LHCN-M2 (cell line): ENCODE data around the gene CRAMP1. TPM values are rescaled to one million over a fixed set of nuclear protein-coding genes. Genes with fewer than 3 reads are reported as not detected.

Experiments
- DNase-seq: peaks from one replicate; pipeline ENCODE4 v3.0.0-alpha.2; 2012; ENCODE audit warnings: low read depth
- total RNA-seq: library from RNA; depleted of rRNA; stranded (reverse); fragments of >200 nt; gene quantifications from 2 replicates; pipeline ENCODE4 v1.2.3, GENCODE V29; 2014

Gene CRAMP1
- total RNA-seq, 1 experiment from 2014 or later: 7.9 TPM

DNA sequence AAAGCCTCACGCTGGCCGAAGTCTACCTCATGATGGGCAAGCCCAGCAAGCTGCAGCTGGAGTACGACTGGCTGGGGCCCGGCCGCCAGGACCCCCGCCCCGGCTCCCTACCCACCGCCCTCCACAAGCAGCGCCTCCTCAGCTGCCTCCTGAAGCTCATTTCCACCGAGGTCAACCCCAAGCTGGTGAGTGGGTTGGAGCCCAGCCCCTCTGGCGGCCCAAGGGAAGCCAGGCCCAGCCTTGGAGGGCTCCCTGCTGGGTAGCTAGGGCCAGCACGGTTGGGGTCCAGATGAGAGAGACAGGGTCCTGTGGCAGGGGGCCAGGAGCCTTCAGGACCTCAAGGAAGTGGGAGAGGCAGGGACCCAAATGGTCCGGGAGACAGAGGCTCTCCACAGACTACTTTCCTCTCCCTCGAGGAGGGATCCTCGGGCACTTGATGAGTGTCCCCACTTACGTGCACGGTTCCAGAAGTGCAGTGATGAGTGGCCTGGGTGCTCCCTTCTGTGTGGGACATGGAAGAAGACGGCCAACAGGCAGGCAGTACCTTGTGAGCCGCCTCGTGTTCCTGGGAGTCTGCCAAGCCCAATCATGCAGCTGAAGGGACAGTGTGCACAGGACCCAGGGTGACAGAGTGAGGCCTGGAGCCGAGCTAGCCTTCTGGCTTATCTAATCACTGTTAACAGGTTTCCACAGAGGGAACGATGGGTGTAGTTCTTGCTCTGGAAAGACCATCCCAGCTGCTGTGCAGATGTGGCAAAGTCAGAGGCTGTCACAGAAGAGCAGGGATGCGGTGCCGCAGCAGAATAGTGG lies 44.9 kb downstream of the CRAMP1 start:
- no peak for DNase-seq

DNA sequence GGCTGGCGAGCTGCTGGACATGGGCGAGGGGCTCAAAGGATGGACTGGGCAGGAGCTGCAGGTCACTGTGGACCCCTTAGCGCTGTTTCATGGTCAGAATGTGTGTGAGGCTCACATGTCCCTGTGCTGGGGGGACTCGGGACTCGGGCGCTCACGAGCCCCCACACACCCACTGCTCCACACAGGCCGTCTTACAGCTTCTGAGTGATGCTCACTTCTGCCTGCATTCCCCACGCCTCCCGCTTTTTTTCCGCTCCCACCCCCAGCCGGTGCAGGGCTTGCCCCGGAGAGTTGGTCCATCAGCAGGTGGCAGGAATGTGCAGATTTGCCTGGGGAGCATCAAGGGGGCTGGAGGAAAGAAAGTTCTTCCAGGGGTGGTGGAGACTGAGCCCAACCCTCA lies 45.7 kb downstream of the CRAMP1 start:
- no peak for DNase-seq

DNA sequence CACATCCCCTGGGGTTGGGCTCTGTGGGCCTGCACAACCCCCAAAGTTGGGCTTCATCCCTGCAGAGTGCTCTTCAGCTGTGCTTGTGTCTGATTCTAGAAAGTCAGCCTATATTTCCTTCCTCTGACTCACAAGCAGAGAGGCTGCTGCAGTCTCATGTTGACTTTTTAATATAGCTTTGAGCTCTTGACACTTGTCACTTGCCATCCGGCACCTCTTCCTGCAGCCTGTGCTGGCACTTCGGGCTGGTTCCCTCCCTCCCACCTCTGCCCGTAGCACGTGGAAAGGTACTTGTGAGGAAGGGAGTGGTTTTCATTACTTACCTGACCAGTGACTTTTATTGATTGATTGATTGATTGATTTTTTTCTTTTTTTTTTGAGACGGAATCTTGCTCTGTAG lies 46.9 kb downstream of the CRAMP1 start:
- DNase-seq: no peak

DNA sequence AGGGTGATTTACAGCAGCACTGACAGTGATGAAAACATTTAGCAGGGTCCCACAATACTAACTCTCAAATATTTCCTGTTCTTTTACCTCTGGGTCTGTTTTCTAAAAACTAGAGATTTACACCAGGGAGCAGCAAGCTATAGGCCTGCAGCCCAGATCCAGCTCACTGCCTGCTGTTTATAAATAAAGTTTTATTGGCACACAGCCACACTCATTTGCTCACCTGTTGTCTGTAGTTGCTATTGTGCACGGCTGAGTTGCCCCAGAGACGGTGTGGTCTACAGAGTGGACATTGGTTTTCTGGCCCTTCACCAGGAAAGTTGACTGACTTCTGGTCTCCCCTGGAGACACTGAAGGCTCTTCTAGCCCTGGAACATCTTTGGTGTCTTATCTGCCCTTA lies 49.7 kb downstream of the CRAMP1 start:
- peak; percentile 7 for DNase-seq

DNA sequence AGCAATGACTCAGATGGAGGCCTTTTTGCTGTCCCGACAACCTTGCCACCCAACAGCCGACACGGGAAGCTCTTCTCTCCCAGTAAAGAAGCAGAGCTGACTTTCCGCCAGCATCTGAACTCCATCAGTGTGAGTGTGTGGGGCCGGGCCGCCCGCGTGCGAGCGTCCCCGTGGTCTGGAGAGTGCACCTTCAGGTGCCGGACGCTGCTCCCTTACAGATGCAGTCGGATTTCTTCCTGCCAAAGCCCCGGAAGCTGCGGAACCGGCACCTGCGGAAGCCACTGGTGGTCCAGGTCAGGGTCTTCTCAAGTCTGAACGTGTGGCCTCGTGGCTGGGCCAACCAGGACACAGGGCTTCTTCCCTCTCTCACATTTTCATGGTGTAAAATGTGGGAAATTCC lies 50.4 kb downstream of the CRAMP1 start:
- DNase-seq: no peak

DNA sequence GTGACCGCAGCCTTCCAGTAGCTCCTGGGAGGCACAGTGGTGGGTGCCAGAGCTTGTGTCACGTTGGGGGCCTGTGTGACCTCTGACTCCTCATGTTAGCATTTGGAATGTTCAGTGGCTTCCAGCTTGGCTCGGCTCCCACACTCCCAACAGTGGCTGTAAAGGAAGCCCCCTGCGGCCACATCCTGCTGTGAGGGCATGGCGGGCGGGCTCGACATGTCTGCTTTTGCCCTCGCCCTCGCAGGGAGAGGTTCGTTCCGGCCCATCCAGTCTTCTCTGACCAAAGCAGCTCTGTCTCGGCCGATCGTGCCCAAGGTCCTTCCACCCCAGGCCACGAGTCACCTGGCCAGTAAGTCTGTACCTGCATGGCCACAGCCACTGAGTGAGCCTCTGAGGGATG lies 53.7 kb downstream of the CRAMP1 start:
- DNase-seq: no peak

DNA sequence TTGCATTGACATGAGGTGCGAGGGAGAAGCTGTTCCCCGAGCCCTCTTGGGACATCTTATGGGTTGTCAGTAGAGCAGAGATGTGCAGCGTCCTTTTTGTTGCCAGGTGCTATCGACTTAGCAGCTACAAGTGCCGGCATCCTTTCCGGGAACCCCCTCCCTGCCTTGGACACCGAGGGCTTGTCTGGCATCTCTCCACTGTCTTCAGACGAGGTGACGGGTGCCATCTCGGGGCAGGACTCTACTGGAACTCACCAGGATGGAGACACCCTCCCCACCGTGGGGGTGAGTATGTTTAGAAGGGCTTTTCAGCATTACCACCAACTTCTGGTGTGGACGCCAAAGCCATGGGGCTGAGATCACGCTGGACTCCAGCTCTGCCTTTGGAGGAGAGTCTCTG lies 54.2 kb downstream of the CRAMP1 start:
- DNase-seq: no peak

DNA sequence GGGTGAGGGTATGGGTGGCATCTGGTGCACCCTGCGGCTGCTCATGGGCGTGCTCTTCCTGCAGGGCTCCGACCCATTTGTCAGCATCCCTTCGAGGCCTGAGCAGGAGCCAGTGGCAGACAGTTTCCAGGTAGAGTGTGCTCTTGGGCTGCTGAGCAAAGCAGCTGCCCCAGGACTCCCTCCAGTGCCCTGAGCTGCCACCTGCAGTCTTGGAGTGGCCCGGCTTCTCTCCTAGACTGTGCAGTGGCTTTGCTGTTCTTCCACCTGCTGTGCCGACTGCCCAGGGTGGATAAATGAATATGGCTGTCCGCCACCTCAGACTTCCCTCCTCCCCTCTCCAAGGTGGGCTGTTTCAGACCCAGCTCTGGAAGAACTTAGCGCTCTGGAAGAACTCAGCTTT lies 55.1 kb downstream of the CRAMP1 start:
- DNase-seq: no peak

DNA sequence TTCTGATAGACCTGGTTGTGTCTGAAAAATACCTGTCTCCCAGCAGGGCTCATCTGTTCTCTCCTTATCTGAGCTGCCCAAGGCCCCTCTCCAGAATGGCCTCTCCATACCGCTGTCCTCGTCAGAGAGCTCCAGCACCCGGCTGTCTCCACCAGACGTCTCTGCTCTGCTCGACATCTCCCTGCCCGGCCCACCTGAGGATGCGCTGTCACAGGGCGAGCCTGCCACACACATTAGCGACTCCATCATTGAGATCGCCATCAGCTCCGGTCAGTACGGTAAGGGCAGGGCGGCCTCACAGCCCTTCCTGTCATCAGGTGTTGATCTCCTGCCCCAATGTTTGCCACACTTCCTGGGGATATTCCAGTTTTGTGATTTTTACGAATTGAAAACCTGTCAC lies 55.8 kb downstream of the CRAMP1 start:
- no peak for DNase-seq

DNA sequence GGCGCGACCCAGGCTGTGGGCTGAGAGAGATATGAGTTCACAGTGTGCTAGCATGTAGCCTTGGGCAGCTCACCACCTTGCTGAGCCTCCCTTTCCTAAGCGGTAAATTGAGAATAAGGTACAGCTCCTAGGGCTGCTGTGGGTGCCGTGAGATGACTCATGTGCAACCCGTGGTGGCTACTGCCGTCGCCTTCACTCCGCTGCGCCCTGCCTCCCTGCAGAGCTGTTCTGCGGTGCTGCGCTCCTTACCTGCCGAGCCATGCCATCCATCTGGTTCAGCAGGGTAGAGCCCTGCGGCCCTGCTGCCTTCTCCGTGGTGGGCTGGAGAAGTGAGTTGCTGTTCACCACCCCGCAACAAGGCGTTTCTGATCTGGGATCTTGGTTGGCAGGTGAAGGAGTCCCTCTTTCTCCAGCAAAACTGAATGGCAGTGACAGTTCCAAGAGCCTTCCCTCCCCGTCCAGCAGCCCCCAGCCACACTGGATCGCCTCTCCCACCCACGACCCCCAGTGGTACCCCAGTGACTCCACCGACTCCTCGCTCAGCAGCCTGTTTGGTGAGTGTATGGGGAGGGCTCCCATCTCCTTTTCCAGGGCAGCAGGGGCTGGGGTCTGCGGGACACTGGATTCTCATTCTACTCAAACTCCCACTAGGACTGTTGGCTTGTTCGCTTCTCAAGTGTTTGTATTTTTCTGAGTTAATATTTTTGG lies 56.6 kb downstream of the CRAMP1 start:
- no peak for DNase-seq

DNA sequence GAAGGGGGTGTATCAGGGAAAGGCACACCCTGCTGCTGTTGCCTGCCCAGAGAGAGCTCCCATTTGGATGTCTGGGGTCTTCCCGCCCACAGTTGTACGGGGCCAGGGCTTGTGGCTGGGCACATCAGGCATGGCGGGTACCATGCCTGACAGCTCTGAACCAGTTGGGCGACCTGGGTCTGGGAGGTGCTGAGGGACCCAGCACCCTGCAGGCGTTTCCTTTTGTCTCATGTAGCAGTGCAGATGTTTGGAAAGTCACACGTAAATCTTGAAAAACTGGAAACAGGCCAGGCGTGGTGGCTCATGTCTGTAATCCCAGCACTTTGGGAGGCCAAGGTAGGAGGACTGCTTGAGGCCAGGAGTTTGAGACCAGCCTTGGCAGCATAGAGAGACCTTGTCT lies 57.5 kb downstream of the CRAMP1 start:
- DNase-seq: no peak

DNA sequence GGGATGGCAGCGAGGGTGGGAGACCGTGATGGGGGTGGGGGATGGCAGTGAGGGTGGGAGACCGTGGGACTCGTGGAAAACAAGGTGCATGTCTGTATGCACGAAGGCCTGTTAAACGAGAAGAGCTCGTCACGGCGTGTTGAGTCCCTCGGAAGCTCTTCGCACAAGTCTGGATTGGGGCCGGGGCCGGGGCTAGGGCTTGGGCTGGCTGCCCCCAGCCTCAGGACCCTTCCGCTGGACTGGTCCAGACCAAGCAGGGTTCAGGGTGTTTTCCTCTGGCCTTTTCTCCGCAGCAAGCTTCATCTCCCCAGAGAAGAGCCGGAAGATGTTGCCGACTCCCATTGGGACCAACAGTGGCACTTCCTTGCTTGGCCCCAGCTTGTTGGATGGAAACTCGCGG lies 58.2 kb downstream of the CRAMP1 start:
- DNase-seq: no peak

DNA sequence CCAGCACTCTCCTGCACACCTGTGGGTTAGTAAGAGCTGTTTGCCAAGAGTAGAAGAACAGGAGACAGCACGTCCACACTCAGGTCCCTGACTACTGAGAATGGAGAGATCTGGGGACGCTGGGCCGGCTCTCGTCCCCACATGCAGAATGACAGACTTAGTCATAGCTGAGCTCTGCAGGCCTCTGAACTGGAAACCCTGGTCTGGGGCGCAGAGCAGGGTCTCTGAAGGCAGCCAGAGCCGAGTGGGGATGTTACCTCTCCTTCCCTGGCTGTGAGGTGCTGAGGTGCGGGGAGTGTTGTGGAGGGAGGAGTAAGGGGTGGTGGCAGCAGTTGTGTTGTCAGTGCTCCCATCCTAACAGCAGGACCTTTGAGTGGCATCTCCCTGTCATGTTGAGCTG lies 58.7 kb downstream of the CRAMP1 start:
- no peak for DNase-seq

DNA sequence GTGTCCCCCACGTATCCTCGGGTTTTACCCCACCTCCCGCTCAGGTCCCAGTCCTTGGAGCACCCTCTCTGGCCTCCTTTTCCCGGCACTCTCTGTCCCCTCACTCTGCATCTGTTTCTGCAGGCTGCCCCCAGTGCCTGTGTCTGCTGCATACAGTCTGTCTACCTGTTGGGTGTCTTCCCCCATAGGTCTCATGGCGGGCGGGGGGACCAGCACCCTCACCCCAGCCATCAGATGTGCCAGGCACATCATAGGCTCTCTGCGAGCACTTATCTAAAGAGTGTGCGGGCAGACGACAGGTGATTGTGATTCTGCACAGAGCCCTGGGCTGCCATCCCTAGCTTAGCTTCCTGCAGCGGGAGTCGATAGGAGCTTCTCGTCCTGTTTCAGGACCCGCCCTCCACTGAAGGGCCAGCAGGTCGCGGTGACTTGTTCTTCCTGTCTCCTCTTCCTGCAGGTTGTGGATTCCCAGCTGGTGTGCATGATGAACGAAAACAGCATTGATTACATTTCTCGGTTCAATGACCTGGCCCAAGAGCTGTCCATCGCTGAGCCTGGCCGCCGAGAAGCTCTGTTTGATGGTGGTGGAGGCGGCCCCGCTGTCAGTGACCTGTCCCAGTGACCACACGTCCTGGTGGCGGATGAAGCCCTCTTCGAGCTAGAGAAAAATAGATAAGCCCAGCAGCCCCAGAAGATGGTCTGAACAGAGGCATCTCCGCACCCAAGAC lies 61.4 kb downstream of the CRAMP1 start:
- DNase-seq: no peak

DNA sequence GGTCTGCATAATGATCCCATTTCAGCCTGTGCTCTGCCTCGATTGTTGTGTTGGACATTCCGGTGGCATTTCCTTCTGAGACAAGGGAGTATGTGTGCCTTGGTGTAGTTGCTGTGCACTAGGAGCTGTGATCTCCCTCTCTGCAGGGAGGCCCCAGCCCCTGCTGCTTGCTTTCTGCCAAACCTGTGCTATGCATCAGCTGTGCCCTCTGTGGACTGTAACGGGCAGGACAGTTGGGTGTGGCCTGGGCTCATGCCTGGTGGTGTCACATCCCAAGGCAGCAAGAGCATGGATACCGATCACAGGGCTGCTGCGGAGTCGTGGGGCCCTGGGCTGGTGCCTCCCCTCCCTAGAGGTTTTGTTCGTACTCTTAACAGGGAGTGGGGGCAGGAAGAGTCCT lies 62.1 kb downstream of the CRAMP1 start:
- DNase-seq: no peak

DNA sequence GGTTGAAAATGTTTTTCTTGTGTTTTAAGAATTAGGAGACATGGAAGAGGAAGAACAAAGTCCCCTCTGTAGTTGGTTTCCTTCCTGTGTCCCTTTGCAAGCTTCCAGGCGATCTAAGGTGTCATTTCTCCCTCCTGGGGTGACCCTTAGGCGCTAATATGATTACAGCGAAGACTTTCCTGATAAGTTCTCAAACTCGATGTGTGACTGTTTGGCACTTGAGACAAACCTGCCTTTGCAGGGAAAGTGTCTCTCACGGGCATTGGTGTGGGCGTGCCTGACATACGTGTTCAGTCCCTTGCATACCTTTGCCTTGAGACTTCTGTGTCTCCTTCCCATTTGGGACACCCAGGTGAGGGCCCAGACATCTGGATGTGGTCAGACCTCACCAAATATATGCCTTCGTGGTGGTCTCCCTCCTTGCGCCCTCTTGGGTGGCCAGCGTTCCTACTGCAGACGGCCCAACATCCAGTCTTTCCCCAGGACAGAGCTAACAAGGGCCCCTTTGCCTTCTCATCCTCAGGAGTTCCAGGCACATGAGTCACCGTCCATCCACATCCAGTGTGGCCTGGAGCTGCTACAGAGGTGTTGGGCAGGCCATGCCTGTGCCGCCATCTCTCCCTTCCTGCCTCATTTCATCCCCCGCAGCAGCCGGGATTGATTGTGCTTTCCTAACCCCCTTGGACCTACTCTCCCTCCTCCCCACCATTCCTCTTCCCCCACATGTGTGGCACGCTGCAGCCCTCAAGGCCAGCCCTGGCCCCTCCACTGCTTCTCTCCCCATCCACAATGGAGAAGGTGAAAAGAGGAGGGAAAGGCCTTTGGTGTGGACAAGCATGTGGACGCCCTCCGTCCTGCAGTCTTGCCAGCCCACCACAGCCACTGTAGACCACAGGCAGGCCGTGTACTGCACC lies 62.8 kb downstream of the CRAMP1 start:
- peak; percentile 33 for DNase-seq

DNA sequence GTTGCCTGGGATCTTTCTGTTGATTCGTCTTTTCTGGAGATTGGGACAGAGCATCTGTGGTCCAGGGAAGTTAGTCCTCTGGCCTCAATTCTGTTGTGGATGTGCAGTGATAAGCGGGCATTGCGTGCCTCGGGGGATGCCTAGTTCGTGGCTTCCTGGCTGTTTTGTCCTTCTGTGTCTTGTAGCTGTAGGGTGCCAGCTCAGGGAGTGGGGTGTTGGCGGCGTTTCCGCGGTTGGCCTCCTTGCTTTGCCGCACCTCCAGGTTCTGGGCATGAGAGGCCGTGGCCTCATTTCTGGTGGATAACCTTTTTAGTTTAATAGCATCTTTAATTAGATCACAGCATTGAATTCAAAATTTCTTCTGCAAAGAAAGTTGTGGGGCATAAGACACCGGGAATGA lies 64.5 kb downstream of the CRAMP1 start:
- DNase-seq: no peak

DNA sequence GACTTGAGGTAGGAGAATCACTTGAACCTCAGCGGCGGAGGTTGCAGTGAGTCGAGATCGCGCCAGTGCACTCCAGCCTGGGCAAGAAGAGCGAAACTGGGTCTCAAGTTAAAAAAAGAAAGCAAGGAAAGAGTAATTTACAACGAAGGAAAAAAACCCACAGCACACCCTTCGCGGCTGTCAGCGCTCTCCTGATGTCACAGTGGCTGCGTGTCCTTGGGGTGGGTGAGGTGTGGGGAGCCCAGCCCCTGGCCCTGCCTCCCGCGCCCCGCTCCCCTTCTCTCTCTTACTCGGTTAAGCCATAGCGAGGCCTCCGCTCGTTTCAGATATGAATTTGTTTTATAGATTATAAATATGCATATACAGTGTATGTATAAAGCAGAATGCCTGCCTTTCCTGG lies 65.2 kb downstream of the CRAMP1 start:
- DNase-seq: no peak

DNA sequence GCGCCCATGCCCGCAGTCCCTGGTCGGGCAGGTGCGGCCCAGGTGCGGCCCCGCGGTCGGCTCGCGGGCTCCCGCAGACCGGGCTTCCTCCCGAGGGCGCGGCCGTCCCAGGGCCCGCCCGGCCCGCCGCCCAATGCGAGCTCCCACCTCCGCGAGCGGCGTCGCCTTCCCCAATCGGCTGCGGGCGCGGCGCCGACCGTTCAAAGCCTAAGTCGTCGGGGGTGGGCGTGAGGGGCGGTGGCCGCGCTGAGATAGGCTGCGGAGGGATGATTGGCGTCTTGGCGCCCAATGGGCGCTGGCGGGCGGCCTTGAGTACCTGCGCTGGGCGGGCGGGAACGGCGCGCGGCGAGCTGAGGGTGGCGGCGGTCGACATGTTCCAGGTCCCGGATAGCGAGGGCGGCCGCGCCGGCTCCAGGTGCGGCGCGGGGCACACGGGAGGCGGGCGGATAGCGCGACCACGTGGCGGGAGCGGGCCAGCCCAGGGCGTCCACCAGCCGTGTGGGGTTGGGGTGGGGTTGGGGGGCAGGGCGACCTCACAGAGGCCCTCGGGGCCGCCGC lies 65.9 kb downstream of the CRAMP1 start, which contains the start of gene JPT2:
TSS of gene JPT2 (plus strand) at position 338 of the 558 bp plus-strand sequence. CDS start at position 372, 34 bp downstream.
- DNase-seq: peak; percentile 90

DNA sequence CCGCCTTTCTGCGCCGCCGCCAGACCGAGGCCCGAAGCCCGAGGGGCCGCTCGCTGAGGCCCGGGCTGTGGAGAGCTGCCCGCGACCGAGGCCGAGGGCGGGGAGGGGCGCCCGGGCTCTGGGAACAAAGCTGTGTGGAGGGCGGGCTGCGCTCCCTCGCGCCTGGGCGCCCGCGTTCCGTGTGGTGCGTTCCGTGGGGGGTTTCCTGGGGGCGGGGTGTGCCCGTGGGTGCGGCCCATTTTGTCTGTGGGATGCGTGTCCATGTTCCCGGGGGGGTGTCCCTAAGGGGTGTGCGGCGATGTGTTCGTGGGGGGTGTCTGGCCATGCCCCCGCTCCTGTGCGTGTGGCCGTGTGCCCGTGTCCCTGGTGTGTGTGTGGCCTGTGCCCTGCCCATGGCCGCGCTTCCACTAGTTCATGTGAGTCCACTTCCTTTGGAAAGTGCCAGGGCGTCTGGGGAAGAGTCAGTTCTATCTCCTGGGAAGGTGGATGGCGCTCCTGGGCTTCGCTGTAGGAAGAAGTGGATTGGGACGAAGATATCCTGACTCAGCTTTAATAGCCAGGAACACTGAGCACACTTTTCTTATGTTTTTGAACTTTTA lies 66.4 kb downstream of the CRAMP1 start:
- DNase-seq: peak; percentile 34

DNA sequence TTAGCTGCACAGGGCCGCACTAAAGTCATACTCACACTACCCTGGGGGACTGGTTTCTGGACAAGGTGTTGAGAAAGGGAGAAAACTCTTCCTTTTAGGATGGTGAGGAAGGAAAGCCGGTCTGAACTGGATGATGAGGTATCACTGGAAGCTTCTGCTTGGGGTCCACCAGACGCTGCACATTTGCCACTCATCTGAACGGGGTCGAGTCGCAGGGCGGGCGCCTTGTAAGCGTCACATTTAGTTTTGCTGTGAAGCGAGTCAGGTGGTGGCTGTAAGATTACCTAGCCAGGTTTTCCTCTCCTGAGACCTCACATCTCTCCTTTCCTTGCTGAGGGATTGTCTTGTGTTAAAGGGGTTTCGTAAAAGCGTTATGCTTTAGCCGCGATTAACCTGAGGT lies 68.2 kb downstream of the CRAMP1 start:
- DNase-seq: no peak
